HEK293T (cell line): ENCODE measurements around the gene SLC37A1.

Source experiments
- BHLHE40 ChIP-seq: fragments of 450-650 bp; IDR thresholded peaks from 2 replicates; pipeline ENCODE4 v1.6.1; 2016; ENCODE audit warnings: mild to moderate bottlenecking, moderate library complexity, borderline replicate concordance
- CTBP1 ChIP-seq: fragments of 450-650 bp; IDR thresholded peaks from 2 replicates; pipeline ENCODE4 v1.6.1; 2016; ENCODE audit warnings: borderline replicate concordance
- FOXA1 ChIP-seq: fragments of 450-650 bp; IDR thresholded peaks from 2 replicates; pipeline ENCODE4 v1.6.1; 2016; ENCODE audit warnings: mild to moderate bottlenecking
- FOXK2 ChIP-seq: fragments of 450-650 bp; IDR thresholded peaks from 2 replicates; pipeline ENCODE4 v1.6.1; 2016; ENCODE audit warnings: mild to moderate bottlenecking
- FOXM1 ChIP-seq: fragments of 450-650 bp; IDR thresholded peaks from 2 replicates; pipeline ENCODE4 v1.6.1; 2017; ENCODE audit warnings: mild to moderate bottlenecking, borderline replicate concordance
- HDGF ChIP-seq: fragments of 450-650 bp; IDR thresholded peaks from 2 replicates; pipeline ENCODE4 v1.6.1; 2017; ENCODE audit warnings: antibody characterized with exemption, borderline replicate concordance
- LEF1 ChIP-seq: fragments of 450-650 bp; IDR thresholded peaks from 2 replicates; pipeline ENCODE4 v1.6.1; 2017; ENCODE audit warnings: mild to moderate bottlenecking, borderline replicate concordance
- NFRKB ChIP-seq: fragments of 450-650 bp; IDR thresholded peaks from 2 replicates; pipeline ENCODE4 v1.6.1; 2016; ENCODE audit warnings: mild to moderate bottlenecking, moderate library complexity
- PKNOX1 ChIP-seq: fragments of 450-650 bp; IDR thresholded peaks from 2 replicates; pipeline ENCODE4 v1.6.1; 2016
- SP1 ChIP-seq: fragments of 450-650 bp; IDR thresholded peaks from 2 replicates; pipeline ENCODE4 v1.6.1; 2017
- SUZ12 ChIP-seq: fragments of 450-650 bp; IDR thresholded peaks from 2 replicates; pipeline ENCODE4 v1.6.1; 2016; ENCODE audit warnings: mild to moderate bottlenecking
- TARDBP ChIP-seq: fragments of 450-650 bp; IDR thresholded peaks from 2 replicates; pipeline ENCODE4 v1.6.1; 2016
- ZNF384 ChIP-seq: fragments of 450-650 bp; IDR thresholded peaks from 2 replicates; pipeline ENCODE4 v1.6.1; 2016

- TF ChIP-seq ZNF384 (no peak), SP1 (no peak), FOXK2 (no peak), LEF1 (no peak), SUZ12 (no peak), PKNOX1 (no peak), FOXM1 (no peak), BHLHE40 (no peak), TARDBP (no peak), FOXA1 (no peak), HDGF (no peak), NFRKB (no peak), CTBP1 (no peak)
Measured at GRCh38 chr21:42465008-42465802, 48.4 kb upstream of the SLC37A1 start.
